Measurements from ENCODE around the gene SDC4.
A peak's percentile ranks its signal among the peaks of the same experiment; 100 is the strongest.

Gene SDC4

DNA sequence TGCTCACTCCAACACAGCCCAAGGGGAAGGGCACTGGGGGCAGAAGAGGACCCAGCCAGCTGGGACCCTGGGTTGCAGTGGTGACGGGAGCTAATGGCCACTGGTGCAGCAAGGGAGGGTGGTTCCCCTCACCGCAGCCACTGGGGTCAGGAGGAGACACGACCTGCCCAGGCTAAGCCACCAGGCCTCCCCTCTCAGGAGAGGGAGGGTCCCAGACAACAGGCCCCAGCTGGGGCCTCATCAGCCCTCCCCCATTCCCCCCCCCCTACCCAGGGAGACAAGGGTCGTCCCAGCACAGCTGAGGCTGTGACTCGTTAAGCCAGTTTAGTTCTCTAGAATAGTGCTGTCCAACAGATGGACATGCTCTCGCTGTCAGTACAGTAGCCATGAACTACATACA lies 22.9 kb downstream of the SDC4 start:
- peak overlapping the region; percentile 47 for H3K27ac ChIP-seq
- DNase-seq (ENCODE audit: low read depth, low spot score), result no peak

DNA sequence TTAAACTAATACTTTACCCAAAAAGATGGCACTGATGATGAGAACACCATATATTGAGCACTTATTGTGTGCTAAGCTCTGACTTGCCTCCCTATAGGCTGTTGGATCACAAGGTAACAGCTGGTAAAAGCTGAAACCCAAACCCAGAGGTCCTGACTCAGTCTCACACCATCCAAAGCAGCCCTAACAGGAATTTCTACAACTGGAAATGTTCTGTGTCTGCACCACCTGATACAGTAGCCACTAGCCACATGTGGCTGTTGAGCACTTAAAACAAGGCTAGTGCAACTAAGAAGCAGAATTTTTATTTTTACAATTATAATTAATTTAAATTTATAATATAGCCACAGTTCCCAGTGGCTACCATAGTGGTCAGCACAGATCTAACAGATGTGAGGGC lies 24.5 kb downstream of the SDC4 start:
- DNase-seq (ENCODE audit: low read depth, low spot score), result no peak
- H3K27ac ChIP-seq, result peak overlapping the region; percentile 47

DNA sequence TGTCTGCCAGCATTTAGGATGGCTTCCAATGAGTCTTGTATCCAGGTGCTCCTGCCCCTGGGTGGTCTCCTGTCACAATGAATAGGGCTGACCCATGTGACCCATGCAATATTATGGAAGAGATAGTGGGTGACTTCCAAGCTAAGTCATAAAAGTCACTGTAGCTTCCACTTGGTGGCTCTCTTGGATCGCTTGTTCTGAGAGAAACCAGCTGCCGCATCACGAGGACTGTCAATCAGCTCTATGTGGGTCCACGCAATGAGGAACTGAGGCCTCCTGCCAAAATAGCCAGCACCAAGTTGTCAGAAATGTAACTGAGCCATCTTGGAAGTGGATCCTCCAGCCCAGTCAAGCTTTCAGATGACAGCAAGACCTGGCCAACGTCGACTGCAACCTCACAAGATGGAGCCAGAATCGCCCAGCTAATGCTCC lies 25.3 kb downstream of the SDC4 start:
- DNase-seq (ENCODE audit: low read depth, low spot score), result no peak
- peak overlapping the region; percentile 47 for H3K27ac ChIP-seq

DNA sequence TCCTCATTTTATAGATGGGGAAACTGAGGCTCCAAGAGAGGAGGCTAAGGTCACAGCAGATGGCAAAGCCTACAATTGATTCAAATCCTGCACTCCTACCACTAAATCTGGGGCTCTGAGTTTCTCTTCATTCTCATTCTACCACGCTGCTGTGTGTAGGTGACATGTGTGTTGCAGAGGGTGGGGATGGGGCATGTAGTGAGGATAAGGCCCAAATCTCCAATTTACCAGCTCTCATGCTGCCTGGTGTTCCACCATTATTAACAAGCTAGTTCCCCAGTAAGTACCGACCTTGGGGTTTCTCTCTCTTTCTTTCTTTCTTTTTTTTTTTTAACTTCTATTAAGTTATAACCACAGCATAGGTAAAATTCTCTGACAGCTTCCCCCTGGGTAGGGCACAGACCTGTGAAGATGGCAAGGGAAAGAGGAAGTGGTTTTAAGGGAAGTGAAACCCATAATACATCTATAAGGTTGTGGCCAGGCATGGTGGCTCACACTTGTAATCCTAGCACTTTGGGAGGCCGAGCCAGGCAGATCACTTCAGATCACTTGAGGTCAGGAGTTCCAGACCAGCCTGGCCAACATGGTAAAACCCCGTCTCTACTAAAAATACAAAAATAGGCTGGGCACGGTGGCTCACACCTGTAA lies 27.2 kb downstream of the SDC4 start:
- no peak for DNase-seq (ENCODE audit: low read depth, low spot score)
- no peak overlapping the region for H3K27ac ChIP-seq

DNA sequence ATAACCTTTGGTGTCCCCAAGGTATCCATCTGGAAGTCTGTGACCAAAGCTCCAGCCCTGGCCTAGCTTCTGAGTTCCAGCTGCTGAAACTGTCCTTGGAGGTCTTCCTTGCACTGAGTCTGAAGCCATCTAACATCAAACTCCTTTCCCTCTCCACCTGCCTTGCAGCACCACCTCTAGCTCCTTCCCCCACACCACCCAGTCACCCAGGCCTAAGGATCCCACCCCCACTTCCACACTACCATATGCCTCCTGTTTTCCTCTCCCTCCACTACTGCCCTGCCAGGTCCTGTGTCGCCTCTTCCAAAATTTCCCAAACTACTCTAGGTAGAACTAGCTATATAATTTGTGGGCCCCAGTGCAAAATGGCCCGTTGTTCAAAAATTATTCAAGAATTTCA lies 29.3 kb downstream of the SDC4 start:
- DNase-seq (ENCODE audit: low read depth, low spot score), result no peak

DNA sequence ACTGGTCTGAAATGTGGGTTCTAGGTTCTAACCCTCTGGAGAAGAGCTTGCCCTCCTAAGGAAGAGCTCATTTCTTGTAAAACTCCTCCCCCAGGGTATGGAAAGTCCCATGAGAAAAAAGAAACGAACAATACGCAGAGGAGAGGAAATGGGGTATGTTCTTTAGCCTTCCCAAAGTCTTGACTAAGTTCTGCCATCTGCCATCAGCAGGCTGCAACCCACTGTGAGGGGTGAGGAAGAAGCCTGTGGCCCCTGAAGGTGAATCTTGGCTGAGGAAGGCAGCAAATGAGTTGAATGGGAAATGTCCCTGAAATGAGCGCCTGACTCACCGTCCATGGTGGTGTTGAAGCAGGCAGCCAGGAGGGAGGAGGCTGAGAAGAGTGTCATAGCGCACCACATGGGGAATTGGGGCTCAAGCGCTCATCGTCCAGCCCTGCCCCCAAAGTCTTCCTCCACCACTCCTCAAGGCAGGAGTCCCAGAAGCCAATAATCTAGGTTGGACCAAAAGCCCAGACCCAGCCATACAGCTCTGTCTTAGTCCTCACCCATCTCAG lies 29.8 kb downstream of the SDC4 start:
- no peak overlapping the region for H3K27ac ChIP-seq
- DNase-seq (ENCODE audit: low read depth, low spot score), result no peak

More for the DNA sequence above, 29.3 kb downstream of the SDC4 start:
- H3K27ac ChIP-seq, result no peak overlapping the region

DNA sequence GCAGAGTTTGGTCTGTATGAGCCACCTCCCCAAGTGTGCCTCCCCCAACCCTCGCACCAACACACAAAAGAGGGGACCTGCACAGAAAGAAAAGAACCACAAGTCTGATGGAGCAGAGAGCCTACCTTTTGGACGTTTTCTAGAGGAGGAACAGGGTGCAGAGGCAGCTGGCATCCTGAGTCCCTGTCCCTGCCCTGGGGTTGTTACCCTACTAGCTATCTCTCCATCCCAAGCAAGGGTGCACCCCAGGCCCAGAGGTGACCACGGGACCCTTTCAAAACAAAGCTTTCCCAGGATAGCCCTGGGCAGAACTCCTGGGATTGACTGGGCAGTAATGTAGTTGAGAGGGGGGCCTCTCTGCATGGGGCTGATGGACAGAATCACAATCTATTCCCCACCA lies 30.4 kb downstream of the SDC4 start:
- no peak for DNase-seq (ENCODE audit: low read depth, low spot score)
- no peak overlapping the region for H3K27ac ChIP-seq

DNA sequence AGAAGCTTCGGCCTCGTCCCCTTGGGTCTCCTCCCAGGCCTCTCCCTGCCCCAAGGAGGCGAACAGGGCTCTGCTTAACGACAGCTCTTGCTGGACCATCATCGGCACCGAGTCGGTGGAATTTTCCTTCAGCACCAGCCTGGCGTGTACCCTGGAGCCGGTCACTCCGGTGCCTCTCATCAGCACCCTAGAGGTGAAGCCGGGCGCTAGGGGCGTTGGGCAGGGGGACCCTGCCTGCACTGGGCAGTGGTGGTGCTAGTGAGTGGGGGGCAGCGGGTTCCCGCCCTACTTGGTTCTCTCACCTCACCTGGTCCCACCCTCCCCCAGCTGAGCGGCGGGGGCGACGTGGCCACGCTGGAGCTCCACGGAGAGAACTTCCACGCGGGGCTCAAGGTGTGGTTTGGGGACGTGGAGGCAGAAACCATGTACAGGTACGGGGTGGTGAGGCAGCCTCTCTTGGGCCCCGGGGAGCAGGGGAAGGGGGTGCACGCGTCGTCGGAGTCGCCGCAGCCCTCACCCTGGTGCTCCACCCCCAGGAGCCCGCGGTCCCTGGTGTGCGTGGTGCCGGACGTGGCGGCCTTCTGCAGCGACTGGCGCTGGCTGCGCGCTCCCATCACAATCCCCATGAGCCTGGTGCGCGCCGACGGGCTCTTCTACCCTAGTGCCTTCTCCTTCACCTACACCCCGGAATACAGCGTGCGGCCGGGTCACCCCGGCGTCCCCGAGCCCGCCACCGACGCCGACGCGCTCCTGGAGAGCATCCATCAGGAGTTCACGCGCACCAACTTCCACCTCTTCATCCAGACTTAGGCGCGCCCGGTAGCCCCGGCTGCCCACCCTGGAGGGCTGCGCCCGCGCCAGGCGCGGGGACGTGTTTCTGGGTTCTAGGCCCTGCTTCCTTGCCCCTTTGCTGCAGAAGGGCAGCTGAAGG lies 31.8 kb downstream of the SDC4 start:
- no peak overlapping the region for H3K27ac ChIP-seq
- DNase-seq (ENCODE audit: low read depth, low spot score), result no peak

DNA sequence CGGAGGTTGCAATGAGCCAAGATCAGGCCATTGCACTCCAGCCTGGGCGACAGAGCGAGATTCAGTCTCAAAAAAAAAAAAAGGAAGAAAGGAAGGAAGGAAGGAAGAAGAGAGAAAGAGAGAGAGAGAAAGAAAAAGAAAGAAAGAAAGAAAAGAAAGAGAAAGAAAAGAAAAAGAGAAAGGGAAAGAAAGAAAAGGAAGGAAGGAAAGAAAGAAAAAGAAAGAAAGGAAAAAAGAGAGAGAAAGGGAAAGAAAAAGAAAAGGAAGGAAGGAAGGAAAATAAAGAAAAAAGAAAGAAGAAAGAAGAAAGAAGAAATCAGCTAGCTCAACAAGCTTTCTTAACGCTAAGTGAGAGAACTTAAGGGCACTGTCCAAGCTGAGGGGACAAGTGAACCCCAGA lies 32.6 kb downstream of the SDC4 start:
- H3K27ac ChIP-seq, result no peak overlapping the region
- no peak for DNase-seq (ENCODE audit: low read depth, low spot score)

DNA sequence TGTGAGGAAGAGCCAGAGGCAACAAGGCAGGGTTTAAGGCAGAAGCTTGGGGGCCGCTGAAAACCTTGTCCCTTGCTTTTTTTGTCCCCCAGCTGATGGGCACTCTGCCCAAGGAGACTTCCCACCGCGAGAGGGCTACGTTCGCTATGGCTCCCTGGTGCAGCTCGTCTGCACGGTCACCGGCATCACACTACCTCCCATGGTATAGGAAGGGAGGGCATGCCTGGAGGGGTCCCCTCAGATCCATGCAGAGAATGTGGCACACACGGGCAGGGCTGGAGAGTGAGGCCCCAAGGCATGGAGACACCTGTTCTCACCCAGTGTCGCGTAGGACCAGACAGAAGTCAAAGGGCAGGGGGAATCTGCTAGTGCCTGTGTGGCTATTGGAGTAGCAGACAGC lies 34.3 kb downstream of the SDC4 start:
- DNase-seq (ENCODE audit: low read depth, low spot score), result no peak
- no peak overlapping the region for H3K27ac ChIP-seq

DNA sequence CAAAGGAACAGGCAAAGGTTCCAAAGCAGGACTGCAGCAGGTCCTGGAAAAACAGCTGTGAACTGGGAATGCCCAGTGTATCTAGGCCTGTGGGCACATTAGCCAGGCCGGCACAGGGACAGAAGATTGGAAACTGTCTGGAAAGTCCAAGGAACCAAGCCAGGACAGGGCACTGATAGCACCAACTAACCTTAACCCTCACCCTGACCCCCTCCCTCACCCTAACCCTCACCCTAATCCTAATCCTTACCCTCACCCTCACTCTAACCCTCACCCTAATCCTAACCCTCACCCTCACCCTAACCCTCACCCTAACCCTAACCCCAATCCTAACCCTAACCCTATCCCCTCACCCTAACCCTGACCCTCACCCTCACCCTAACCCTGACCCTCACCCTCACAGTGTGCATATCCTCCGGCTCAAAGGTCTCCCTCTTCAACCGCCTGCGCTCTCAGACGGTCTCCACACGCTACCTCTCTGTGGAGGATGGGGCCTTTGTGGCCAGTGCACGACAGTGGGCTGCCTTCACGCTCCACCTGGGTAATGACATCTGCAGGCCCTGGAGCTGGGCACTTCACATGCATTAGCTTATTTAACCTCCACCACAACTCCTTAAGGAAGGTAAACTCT lies 35.0 kb downstream of the SDC4 start:
- DNase-seq (ENCODE audit: low read depth, low spot score), result no peak
- H3K27ac ChIP-seq, result no peak overlapping the region

DNA sequence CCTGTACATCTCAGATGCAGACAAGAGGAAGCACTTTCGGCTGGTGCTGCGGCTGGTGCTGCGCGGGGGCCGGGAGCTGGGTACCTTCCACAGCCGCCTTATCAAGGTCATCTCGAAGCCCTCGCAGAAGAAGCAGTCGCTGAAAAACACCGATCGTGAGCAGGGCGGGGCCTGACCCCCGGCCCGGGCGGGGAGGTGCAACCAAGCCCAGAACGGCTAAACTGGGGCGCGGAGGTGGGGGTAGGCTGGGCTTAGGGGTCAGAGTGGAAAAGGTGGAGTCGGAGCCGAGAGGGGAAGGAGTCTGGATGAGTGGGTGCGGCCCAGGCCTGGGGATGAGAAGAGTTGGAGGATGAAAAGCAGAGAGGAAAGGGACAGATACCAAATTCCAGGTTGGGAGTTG lies 36.0 kb downstream of the SDC4 start:
- DNase-seq (ENCODE audit: low read depth, low spot score), result no peak
- no peak overlapping the region for H3K27ac ChIP-seq

DNA sequence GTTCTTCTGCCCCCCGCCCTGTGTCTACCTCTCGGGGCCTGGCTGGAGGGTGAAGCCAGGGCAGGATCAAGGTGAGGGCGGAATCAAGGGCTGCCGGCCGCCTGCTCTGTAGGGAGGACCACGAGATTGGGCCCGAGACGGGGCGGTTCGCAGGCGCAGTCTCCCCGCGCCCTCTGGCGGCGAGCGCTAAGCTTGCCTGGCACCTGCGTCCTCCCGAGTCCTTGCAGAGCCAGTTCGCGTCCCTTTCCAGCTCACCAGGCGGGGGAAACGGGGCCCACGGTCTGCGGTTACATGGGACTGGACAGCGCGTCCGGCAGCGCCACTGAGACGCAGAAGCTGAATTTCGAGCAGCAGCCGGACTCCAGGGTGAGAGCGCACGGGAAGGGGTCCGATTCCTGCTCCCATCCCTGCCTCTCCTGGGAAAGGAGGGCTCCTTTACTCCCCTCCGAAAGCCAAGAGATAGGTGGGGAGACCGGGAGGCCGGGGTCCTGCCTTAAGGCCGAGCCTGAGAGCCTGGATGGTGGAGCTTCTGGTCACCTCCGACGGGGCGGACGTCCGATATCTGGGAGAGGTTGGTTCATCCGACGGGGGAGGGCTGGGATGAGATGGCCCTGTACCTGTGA lies 36.5 kb downstream of the SDC4 start:
- no peak for DNase-seq (ENCODE audit: low read depth, low spot score)
- no peak overlapping the region for H3K27ac ChIP-seq

DNA sequence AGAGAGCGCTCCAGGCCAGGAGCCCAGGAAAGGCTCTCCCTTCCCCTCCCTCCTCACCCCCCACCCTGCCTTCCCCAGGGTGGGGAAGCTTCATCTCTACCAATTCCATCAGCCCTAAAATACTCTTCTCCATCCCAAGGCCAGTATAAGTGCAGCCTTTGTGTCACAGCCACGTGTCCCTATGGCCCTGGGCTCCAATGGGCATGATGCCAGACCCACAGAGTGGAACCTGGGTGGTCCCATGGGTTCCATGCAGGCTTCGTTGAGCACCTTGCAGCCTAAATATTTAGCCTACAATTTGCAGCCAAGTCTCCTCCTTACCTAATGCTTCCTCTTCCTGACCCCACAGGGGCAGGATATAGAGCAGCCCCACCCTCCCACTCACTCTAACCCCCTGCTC lies 39.1 kb downstream of the SDC4 start:
- DNase-seq (ENCODE audit: low read depth, low spot score), result no peak
- no peak overlapping the region for H3K27ac ChIP-seq

DNA sequence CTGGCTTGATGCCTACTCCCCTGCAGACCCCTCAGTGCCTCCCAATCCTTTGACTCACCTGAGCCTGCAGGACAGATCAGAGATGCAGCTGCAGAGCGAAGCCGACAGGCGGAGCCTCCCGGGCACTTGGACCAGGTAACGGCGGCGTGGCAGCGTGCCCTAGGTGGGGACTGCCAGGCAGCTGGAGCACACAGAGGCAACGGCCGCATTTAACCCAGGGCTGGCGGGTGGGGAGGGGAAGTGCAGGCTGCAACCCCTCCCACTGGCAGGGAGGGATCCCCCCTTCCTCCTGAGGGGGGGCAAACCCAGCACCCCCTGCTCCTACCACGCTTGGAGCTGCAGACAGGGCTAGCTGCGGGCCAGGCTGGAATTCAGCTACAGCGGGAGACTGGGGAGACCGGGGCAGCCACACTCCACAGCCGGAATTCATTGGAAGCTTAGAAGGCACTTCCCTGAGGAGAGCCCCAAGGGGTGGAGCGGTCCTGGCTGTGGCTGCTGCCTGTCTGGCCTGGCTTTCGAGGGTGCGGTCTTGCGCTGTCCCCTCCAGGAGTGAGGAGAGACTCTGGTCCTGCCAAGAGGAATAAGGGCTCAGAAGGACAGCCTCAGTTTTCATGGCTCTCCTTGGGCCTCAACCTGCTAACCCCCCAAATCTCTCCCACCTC lies 40.0 kb downstream of the SDC4 start, which contains the start of gene MATN4:
Gene MATN4, minus strand, starts transcription at position 183 of the 662 bp plus-strand sequence. CDS start 2,717 bp downstream, outside the sequence.
- no peak for DNase-seq (ENCODE audit: low read depth, low spot score)

DNA sequence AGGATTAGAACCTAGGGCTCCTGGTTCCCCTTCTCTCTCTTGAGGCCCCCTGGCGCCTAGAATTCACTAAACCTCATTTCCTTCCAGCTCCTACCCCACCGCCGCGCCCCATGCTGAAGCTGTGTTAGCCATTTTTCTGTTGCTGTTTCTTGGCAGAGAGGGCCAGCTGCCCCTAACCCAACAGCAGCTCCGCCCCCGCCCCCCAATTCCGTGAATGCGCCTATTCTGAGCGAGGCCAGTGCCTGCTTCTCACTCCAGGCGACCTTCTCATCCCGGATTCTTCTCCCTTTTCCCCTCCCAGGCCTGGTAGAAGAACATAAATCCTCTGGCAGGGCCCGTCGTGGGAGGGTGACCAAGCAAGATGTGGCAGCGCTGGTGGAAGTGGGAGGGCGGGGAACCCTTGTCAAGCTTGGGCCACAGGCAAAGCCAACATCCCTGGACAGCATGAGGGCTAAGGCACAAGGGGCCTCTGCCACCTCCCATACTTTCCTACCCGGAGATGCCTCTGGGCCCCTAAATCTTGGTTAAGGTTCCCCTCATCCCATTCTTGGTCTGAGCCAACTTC lies 41.1 kb downstream of the SDC4 start:
- H3K27ac ChIP-seq, result no peak overlapping the region
- DNase-seq (ENCODE audit: low read depth, low spot score), result no peak

More for the DNA sequence above, 40.0 kb downstream of the SDC4 start, which contains the start of gene MATN4:
- no peak within 1 kb of the TSS for H3K27ac ChIP-seq

DNA sequence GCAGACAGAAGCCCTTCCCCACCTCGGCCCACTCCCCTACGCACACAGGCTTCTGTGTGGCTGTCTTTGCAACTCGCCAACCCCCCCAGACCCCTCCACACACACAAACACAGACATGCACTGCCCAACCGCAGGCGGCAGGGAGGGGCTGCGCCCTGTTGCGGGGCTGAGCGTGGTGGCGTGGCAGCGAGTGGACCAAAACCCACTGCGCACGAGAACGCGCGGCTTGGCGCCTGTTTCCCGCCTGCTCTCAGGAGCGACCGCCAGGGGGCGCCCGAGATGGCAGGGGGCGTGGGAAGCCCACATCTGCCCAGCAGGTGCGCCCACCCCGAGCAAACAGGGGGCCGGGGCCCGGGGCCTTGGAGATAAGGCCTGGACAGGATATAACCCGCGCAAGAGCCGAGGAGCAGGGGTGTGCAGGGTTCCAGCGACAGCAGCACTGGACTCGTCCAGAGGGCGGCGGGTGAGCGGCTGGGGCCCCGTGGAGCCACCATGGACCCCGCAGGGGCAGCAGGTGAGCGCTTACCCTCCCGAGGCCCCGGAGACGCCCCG lies 41.7 kb downstream of the SDC4 start, which contains the start of gene RBPJL:
Gene RBPJL, plus strand, starts transcription at position 410 of the 552 bp plus-strand sequence. Its CDS starts 83 bp downstream, at position 493.
- no peak for DNase-seq (ENCODE audit: low read depth, low spot score)
- no peak within 1 kb of the TSS for H3K27ac ChIP-seq

DNA sequence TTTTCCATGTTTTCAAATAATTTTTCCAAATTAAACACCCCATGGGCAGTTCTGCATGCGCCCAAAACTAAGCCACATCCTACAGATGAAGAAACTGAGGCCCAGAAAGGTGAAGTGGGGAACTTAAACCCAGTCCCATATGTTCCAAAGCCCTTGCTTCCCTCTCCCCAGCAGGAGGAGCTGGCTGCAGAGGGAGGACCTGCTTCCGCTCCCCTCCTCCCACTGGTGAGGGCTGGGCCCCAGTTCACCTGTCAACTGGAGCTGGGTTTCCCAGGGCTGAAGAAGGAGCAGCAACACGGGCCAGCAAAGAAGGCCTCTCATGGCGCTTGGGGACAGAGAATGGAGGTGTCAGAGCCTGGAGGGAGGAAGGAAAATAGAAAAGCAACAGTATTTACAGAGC lies 43.0 kb downstream of the SDC4 start:
- H3K27ac ChIP-seq, result no peak overlapping the region
- no peak for DNase-seq (ENCODE audit: low read depth, low spot score)

DNA sequence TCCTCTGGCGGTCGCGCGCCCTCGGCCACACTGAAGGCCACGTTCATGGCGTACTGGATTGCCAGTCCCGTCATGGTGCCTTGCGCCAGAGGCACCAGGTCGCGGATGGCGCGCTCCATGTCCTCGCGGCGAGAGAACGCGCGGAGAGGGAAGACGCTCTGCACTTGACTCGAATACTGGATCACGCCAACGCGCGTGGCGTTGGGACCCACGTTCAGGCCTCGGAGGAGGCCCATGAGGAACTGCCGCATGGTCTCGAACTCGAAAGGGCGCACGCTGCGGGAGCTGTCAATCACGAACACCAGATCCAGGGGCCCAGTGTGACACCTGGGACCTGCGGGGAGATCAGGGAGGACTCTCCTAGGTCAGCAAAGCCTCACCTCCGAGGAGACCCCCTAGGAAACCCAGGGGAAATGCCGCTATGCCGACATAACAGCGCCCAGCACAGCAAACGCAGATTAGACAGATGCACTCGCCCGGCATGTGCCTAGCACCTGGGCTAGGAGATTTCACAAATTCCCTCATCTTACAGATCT lies 43.7 kb downstream of the SDC4 start:
- no peak for DNase-seq (ENCODE audit: low read depth, low spot score)
- no peak overlapping the region for H3K27ac ChIP-seq
